Esophagus squamous epithelium (tissue), 5 donors: Measurements from ENCODE around the gene TNNT1. TPM values are rescaled to one million over a fixed set of nuclear protein-coding genes. Genes with fewer than 3 reads are reported as not detected.

Source experiments
- DNase-seq: peaks from one replicate; lab custom pipeline; 2025; lab: John Stamatoyannopoulos, UW
- H3K27ac ChIP-seq, 4 donors: fragments of 200-600 bp; sonication (generic); one replicate each; pipeline ENCODE4 v1.5.1; 2016 to 2019; ENCODE audit warnings: mild to moderate bottlenecking in 1 of 4
- H3K27me3 ChIP-seq, 4 donors: fragments of 200-600 bp; sonication (generic); 1 replicate in 3 of 4; 2 replicates in 1 of 4; pipeline versions ENCODE4 v1.5.1 to v1.6.0; 2017 to 2021; ENCODE audit warnings: antibody characterized with exemption in 1 of 4
- H3K36me3 ChIP-seq, 3 donors: fragments of 200-600 bp; sonication (generic); one replicate each; pipeline ENCODE4 v1.5.1; 2016 to 2019
- H3K4me1 ChIP-seq, 3 donors: fragments of 200-600 bp; sonication (generic); one replicate each; pipeline ENCODE4 v1.5.1; 2017 to 2019
- H3K4me3 ChIP-seq, 4 donors: fragments of 200-600 bp; sonication (generic); 1 replicate in 3 of 4; 2 replicates in 1 of 4; pipeline ENCODE4 v1.5.1; 2016 to 2019; ENCODE audit warnings: mild to moderate bottlenecking in 2 of 4, moderate library complexity in 1 of 4
- H3K9me3 ChIP-seq, 3 donors: fragments of 200-600 bp; sonication (generic); one replicate each; pipeline ENCODE4 v1.5.1; 2016 to 2019
- CTCF ChIP-seq, 6 experiments: fragments of 450-650 bp in 4 of 6; fragments of 200-600 bp in 2 of 6; sonication (generic) in 2 of 6; IDR thresholded peaks; one replicate each; pipeline ENCODE4 v1.5.1; 2016 to 2019; ENCODE audit warnings: antibody characterized with exemption in 6 of 6, mild to moderate bottlenecking in 4 of 6, moderate library complexity in 4 of 6
- POLR2A ChIP-seq, 4 donors: fragments of 450-650 bp; IDR thresholded peaks; one replicate each; pipeline ENCODE4 v1.6.1; 2017; ENCODE audit warnings: antibody characterized with exemption in 4 of 4, mild to moderate bottlenecking in 4 of 4, moderate library complexity in 3 of 4
- WGBS, 2 donors: methylation state at CpG; one replicate each; pipeline ENCODE4 v1.1.5; 2018; 5-methylcytosine and 5-hydroxymethylcytosine counted together
- intact Hi-C: fragments of 100-400 bp; cut with DNase I; formaldehyde crosslinking; loops from one replicate; pipeline ENCODE4 v1.15.0; 2022
- total RNA-seq, 4 donors: library from RNA; depleted of rRNA; stranded (reverse); fragments of >200 nt; gene quantifications; one replicate each; pipeline ENCODE4 v1.1.0, GENCODE V29; 2016
- donor health status: DM: yes; HTN: yes; CAD: no.

The TNNT1 gene
- total RNA-seq, 4 donors from 2014 or later, result 3.3 to 23.1 (median 6.2) TPM

GRCh38 chr19:55169136-55169535 is 20.1 kb upstream of the TNNT1 start:
- DNase-seq, result no peak
- no peak for TF ChIP-seq POLR2A (IDR thresholded peaks at IDR 0.05)
- TF ChIP-seq CTCF (IDR thresholded peaks at IDR 0.05), result no peak
- H3K9me3 ChIP-seq, result no peaks in the 10 kb centered on the region
- 62 to 64% methylated on average over 4 of the region's 4 CpGs for WGBS, 2 donors
- intact Hi-C loops, result no loop called here
- H3K27me3 ChIP-seq, result peaks cover 3 to 99% (median 12%) of the 10 kb centered on the region in 4 donors
- H3K27ac ChIP-seq, result no peak overlapping the region
- no peak overlapping the region for H3K4me3 ChIP-seq
- peaks cover 6 to 36% (median 21%) of the 10 kb centered on the region in 3 donors for H3K4me1 ChIP-seq
- no peaks in the 10 kb centered on the region for H3K36me3 ChIP-seq

GRCh38 chr19:55166530-55167268 is 17.7 kb upstream of the TNNT1 start, which contains the start of gene DNAAF3:
DNAAF3 (minus strand) TSS chr19:55166613; CDS start chr19:55166413, 200 bp downstream.
- WGBS, 2 donors, result 2 to 5% methylated on average over 23 to 29 of the region's 33 CpGs

GRCh38 chr19:55165952-55166529 is 17.0 kb upstream of the TNNT1 start:
- 0% methylated on average over 6 of the region's 34 CpGs for WGBS, 2 donors
- no peaks in the 10 kb centered on the region for H3K9me3 ChIP-seq
- no peak for DNase-seq
- peaks cover 5 to 99% (median 12%) of the 10 kb centered on the region in 4 donors for H3K27me3 ChIP-seq
- H3K4me3 ChIP-seq, result peak overlapping the region; percentile 13 to 69 (median 50)
- H3K36me3 ChIP-seq, result no peaks in the 10 kb centered on the region
- peak overlapping the region in 2 of 4 donors; percentile 34 to 44 for H3K27ac ChIP-seq
- no peak for TF ChIP-seq POLR2A (IDR thresholded peaks at IDR 0.05)
- peak in 5 of 6 experiments; percentile 10 to 33 (median 17) for TF ChIP-seq CTCF (IDR thresholded peaks at IDR 0.05)
- H3K4me1 ChIP-seq, result peaks cover 0 to 24% (median 13%) of the 10 kb centered on the region in 3 donors
- intact Hi-C loops, result no loop called here

More at GRCh38 chr19:55166530-55167268, 17.7 kb upstream of the TNNT1 start, which contains the start of gene DNAAF3:
- peaks cover 0 to 23% (median 13%) of the 10 kb centered on the region in 3 donors for H3K4me1 ChIP-seq
- peak; percentile 65 for DNase-seq
- H3K36me3 ChIP-seq, result no peaks in the 10 kb centered on the region
- TF ChIP-seq CTCF (IDR thresholded peaks at IDR 0.05), result peak in 1 of 6 experiments; percentile 14
- no peak for TF ChIP-seq POLR2A (IDR thresholded peaks at IDR 0.05)
- intact Hi-C loops, result no loop called here
- peak within 1 kb of the TSS; percentile 13 to 69 (median 50) for H3K4me3 ChIP-seq
- H3K9me3 ChIP-seq, result no peaks in the 10 kb centered on the region
- H3K27ac ChIP-seq, result peak within 1 kb of the TSS in 3 of 4 donors; percentile 34 to 68 (median 66)
- H3K27me3 ChIP-seq, result peaks cover 2 to 99% (median 6%) of the 10 kb centered on the region in 4 donors

GRCh38 chr19:55161571-55162322 is 12.7 kb upstream of the TNNT1 start:
- no peak overlapping the region for H3K27ac ChIP-seq
- peaks cover 0 to 46% (median 24%) of the 10 kb centered on the region in 3 donors for H3K4me1 ChIP-seq
- no peak overlapping the region for H3K4me3 ChIP-seq
- no peak for DNase-seq
- WGBS, 2 donors, result 52 to 55% methylated on average over 15 to 25 of the region's 61 CpGs
- intact Hi-C loops, result no loop called here
- H3K27me3 ChIP-seq, result peaks cover 5 to 98% (median 14%) of the 10 kb centered on the region in 4 donors
- TF ChIP-seq CTCF (IDR thresholded peaks at IDR 0.05), result no peak
- no peak for TF ChIP-seq POLR2A (IDR thresholded peaks at IDR 0.05)
- H3K9me3 ChIP-seq, result no peaks in the 10 kb centered on the region
- H3K36me3 ChIP-seq, result no peaks in the 10 kb centered on the region
